Measurements from ENCODE around the gene SCGB1D1.

DNA sequence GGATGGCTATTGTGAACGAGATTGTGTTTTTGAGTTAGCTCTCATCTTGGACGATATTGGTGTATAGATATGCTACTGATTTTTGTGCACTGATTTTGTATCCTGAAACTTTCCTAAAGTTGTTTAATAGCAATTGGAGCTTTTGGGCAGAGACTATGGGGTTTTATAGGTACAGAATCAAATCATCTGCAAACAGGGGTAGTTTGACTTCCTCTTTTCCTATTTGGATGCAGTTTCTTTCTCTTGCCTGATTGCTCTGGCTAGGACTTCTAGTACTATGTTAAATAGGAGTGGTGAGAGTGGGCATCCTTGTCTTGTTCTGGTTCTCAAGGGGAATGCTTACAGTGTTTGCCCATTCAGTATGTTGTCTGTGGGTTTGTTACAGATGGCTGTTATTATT lies 8.9 kb upstream of the SCGB1D1 start:
- TF ChIP-seq, protein P1, sequence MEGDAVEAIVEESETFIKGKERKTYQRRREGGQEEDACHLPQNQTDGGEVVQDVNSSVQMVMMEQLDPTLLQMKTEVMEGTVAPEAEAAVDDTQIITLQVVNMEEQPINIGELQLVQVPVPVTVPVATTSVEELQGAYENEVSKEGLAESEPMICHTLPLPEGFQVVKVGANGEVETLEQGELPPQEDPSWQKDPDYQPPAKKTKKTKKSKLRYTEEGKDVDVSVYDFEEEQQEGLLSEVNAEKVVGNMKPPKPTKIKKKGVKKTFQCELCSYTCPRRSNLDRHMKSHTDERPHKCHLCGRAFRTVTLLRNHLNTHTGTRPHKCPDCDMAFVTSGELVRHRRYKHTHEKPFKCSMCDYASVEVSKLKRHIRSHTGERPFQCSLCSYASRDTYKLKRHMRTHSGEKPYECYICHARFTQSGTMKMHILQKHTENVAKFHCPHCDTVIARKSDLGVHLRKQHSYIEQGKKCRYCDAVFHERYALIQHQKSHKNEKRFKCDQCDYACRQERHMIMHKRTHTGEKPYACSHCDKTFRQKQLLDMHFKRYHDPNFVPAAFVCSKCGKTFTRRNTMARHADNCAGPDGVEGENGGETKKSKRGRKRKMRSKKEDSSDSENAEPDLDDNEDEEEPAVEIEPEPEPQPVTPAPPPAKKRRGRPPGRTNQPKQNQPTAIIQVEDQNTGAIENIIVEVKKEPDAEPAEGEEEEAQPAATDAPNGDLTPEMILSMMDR (tag by site-specific recombination; IDR thresholded peaks at IDR 0.05): no peak
- no peak for TF ChIP-seq ZNF311 (tag by site-specific recombination; IDR thresholded peaks at IDR 0.05; ENCODE audit: borderline replicate concordance)
- no peak for TF ChIP-seq SETDB1 (IDR thresholded peaks at IDR 0.05; ENCODE audit: insufficient read length, low read length)
- TF ChIP-seq, protein P2, sequence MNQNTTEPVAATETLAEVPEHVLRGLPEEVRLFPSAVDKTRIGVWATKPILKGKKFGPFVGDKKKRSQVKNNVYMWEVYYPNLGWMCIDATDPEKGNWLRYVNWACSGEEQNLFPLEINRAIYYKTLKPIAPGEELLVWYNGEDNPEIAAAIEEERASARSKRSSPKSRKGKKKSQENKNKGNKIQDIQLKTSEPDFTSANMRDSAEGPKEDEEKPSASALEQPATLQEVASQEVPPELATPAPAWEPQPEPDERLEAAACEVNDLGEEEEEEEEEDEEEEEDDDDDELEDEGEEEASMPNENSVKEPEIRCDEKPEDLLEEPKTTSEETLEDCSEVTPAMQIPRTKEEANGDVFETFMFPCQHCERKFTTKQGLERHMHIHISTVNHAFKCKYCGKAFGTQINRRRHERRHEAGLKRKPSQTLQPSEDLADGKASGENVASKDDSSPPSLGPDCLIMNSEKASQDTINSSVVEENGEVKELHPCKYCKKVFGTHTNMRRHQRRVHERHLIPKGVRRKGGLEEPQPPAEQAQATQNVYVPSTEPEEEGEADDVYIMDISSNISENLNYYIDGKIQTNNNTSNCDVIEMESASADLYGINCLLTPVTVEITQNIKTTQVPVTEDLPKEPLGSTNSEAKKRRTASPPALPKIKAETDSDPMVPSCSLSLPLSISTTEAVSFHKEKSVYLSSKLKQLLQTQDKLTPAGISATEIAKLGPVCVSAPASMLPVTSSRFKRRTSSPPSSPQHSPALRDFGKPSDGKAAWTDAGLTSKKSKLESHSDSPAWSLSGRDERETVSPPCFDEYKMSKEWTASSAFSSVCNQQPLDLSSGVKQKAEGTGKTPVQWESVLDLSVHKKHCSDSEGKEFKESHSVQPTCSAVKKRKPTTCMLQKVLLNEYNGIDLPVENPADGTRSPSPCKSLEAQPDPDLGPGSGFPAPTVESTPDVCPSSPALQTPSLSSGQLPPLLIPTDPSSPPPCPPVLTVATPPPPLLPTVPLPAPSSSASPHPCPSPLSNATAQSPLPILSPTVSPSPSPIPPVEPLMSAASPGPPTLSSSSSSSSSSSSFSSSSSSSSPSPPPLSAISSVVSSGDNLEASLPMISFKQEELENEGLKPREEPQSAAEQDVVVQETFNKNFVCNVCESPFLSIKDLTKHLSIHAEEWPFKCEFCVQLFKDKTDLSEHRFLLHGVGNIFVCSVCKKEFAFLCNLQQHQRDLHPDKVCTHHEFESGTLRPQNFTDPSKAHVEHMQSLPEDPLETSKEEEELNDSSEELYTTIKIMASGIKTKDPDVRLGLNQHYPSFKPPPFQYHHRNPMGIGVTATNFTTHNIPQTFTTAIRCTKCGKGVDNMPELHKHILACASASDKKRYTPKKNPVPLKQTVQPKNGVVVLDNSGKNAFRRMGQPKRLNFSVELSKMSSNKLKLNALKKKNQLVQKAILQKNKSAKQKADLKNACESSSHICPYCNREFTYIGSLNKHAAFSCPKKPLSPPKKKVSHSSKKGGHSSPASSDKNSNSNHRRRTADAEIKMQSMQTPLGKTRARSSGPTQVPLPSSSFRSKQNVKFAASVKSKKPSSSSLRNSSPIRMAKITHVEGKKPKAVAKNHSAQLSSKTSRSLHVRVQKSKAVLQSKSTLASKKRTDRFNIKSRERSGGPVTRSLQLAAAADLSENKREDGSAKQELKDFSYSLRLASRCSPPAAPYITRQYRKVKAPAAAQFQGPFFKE (tag by site-specific recombination; IDR thresholded peaks at IDR 0.05; ENCODE audit: borderline replicate concordance): no peak
- TF ChIP-seq ZNF10 (tag by site-specific recombination; IDR thresholded peaks at IDR 0.05): no peak
- TF ChIP-seq ZNF549 (tag by site-specific recombination; IDR thresholded peaks at IDR 0.05): no peak
- TF ChIP-seq KLF7 (tag by site-specific recombination; IDR thresholded peaks at IDR 0.05; ENCODE audit: borderline replicate concordance): no peak
- TF ChIP-seq, protein P3, sequence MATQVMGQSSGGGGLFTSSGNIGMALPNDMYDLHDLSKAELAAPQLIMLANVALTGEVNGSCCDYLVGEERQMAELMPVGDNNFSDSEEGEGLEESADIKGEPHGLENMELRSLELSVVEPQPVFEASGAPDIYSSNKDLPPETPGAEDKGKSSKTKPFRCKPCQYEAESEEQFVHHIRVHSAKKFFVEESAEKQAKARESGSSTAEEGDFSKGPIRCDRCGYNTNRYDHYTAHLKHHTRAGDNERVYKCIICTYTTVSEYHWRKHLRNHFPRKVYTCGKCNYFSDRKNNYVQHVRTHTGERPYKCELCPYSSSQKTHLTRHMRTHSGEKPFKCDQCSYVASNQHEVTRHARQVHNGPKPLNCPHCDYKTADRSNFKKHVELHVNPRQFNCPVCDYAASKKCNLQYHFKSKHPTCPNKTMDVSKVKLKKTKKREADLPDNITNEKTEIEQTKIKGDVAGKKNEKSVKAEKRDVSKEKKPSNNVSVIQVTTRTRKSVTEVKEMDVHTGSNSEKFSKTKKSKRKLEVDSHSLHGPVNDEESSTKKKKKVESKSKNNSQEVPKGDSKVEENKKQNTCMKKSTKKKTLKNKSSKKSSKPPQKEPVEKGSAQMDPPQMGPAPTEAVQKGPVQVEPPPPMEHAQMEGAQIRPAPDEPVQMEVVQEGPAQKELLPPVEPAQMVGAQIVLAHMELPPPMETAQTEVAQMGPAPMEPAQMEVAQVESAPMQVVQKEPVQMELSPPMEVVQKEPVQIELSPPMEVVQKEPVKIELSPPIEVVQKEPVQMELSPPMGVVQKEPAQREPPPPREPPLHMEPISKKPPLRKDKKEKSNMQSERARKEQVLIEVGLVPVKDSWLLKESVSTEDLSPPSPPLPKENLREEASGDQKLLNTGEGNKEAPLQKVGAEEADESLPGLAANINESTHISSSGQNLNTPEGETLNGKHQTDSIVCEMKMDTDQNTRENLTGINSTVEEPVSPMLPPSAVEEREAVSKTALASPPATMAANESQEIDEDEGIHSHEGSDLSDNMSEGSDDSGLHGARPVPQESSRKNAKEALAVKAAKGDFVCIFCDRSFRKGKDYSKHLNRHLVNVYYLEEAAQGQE (tag by site-specific recombination; IDR thresholded peaks at IDR 0.05): no peak

Data from HEK293 (cell line).